Peyer's patch (tissue), 4 donors: Measurements from ENCODE around the gene OLFML1.

Source experiments
- CTCF ChIP-seq, 6 experiments: fragments of 450-650 bp in 4 of 6; fragments of 200-600 bp in 2 of 6; sonication (generic) in 1 of 6; IDR thresholded peaks; one replicate each; pipeline ENCODE4 v1.5.1; 2017 to 2019; ENCODE audit warnings: antibody characterized with exemption in 6 of 6, mild to moderate bottlenecking in 3 of 6, moderate library complexity in 1 of 6
- POLR2A ChIP-seq, 2 donors: fragments of 450-650 bp; IDR thresholded peaks; one replicate each; pipeline ENCODE4 v1.5.1; 2017; ENCODE audit warnings: antibody characterized with exemption in 2 of 2, mild to moderate bottlenecking in 2 of 2, moderate library complexity in 2 of 2

GRCh38 chr11:7484645-7485044 lies 661 bp upstream of the OLFML1 start:
- TF ChIP-seq CTCF (IDR thresholded peaks at IDR 0.05) (no peak), POLR2A (IDR thresholded peaks at IDR 0.05) (no peak)
